NCI-H345 treated with DMSO at 0.1 percent for 48 hours (cell line): ENCODE measurements around the gene KCNS3.

Experiments
- DNase-seq: peaks from one replicate; lab custom pipeline; 2025; ENCODE audit not compliant: unreplicated experiment; lab: John Stamatoyannopoulos, UW

The KCNS3 gene, protein sequence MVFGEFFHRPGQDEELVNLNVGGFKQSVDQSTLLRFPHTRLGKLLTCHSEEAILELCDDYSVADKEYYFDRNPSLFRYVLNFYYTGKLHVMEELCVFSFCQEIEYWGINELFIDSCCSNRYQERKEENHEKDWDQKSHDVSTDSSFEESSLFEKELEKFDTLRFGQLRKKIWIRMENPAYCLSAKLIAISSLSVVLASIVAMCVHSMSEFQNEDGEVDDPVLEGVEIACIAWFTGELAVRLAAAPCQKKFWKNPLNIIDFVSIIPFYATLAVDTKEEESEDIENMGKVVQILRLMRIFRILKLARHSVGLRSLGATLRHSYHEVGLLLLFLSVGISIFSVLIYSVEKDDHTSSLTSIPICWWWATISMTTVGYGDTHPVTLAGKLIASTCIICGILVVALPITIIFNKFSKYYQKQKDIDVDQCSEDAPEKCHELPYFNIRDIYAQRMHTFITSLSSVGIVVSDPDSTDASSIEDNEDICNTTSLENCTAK

DNA sequence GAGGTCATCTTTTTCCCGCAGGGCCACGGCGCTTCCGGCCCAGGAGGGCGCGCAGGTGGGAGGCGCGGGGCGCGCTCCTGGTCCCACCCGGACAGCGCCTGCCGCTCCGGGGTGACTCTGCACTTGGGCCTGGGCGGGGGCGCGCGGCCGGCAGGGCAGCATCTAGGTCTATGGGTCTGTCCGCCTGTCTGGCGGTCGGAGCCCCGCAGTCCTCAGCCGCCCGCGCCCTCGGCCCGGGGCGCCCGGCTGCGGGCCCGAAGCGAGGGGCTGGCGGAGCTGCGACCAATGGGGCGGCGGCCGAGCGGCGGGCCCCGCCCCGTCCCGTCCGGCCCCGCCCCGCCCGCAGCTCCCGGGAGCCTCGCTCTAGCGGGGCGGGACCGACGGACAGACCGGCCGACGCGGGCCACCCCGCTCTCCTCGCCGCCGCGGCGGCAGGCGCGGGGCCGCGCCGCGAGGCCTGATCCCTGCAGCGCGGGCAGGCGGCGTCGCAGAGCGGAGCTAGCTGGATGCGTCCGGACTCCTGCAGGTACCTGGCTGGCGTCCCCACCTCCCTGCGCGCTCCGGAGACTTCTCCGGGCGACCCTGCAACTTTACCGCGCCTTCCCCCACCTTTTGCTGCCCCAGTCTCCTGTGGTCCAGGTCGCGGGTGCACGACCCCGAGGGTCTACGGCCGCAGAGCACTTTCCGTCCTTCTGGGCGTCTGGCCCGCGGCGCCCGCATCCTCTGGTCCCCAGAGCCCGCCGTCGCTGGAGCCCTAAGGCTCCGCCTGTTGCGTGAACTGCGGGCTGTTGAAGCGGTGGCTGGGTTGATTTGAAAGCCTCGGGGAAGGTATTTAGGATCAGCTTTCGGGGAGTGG lies at the start of gene KCNS3:
Gene KCNS3, plus strand, starts transcription at position 387 of the 856 bp plus-strand sequence. CDS start 52,342 bp downstream, outside the sequence.
- DNase-seq = peak; percentile 68

DNA sequence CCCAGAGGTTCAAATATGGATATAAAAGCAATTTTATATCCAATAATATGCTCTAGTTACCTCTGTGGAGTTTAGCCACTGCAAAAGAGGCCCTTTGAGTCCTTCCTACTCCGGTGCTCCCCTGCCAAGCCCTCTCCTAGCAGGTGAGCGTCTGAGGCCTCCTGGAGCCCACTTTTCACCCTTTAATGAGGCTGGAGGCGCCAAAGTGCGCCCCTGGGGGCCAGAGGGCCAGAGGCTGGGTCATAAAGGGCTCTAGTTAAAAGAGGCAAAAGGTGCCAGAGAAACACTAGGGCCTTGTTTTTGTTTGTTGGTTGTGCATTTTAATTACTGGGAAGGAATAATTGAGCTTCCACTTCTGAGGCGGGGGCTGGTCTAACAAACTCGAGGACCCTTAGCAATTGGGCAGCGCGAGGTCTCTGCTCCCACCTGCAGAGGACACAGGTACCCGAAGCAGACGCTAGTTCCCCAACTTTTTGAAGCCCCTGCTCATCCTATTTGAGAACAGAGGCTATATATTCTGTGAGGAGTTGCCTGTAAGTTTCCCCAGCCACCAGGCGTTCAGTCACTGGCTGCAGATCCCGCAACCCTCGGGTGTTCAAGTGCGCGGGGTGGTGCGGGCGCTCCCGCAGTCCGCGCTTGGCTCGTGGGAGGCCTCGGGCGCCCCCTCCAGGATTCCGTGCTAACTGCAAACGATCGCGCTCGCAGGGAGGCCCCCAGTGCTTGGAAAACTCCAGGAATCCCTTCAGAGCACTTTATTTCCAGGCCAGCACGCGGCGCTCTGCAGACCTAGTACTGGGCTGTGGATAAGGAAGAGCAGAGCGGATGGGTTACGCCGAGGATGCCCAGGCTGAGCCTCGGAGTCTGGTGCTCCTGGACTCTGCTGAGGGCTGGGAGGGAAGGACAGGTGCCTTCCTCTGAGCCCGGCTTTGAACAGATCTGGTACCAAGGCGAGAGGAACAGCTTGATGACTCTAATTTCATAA lies 48.1 kb upstream of the KCNS3 start:
- DNase-seq = peak; percentile 44

DNA sequence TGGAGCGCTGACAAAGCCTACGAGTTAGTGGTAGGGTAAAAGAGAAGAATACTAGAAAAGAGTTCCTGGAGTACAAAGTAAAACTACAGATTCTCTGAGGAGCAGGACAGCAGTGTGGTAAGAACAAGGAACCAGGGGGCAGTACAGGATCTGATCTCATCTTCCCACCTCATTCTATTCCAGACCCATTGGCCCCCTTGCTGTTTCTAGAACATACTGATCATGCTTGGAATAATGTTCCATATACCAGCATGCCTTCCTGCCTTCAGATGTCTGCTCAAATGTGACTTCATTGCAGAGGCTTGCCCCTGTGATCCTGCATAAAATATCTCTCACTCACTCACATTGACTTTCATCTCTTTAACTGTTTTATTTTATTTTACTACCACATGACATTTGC lies 43.0 kb upstream of the KCNS3 start:
- no peak for DNase-seq

DNA sequence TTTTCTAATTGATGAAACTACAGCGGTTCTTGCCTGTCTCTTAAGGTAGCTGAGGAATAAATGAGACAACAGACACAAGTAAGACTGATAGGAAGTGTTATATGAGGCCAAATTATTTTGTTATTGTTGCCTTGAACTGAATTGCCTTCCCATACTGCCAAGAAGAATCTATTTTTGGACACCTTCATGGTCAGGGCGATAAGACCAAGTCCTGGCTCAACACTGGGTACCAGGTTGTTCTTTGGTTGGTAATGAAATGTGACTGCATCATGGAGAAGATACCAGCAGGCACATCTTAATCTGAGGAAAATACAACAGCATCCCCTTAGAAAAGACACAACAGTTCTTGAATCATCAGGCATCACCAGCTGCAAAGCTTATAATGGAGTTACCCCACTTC lies 38.5 kb upstream of the KCNS3 start:
- no peak for DNase-seq

DNA sequence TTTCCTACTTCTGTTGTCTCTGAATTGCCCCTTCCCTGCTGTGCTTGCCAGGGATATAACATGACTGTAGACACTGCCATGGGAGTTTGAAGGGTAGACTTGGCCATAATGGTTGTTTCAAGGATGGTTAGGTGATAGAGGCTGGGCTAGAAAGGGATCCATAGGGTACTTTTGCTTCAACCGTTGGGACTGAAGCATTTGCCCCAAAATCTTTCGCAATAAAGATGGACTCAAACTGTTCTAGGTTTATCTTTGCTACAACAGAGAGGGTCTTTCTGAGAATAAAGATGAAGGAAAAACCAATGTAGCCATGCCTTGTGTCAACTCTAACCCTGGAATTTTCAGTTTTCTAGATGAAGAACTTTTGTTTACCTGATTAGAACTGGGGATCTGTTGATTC lies 35.0 kb upstream of the KCNS3 start:
- DNase-seq = no peak

DNA sequence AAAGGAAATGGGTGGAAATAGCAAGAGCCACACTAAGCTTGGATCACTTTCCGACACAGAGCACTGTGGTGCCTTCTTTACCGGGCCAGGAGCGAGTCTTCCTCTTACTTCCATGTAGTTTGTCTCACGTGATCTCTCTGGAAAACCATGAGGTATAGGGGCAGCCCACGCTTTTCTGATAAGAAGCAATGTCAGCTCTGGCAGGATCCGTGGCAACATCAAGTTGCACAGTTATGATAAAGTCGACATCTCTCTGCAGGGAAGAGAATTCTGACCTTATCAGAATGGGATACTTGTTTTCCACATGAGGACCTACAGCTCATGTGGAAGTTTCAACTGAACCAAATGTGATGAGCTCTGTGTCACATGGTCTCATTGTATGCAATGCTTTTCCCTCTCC lies 32.7 kb upstream of the KCNS3 start:
- no peak for DNase-seq

DNA sequence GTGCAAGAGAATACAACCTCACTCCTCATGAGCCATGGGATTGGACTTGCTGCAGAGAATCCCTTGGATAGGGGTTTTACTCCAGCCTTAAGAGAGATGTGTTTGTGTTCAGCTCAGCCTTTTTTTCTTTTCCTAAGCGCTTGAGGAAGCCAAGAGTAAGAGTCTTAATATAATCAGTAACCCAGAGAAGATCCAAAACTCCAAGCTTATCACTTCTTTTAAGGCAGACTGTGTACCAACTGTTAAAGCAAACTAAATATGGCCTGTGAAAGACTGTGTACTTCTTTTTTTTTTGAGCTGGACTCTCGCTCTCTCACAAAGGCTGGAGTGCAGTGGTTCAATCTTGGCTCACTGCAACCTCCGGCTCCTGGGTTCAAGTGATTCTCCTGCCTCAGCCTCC lies 31.8 kb upstream of the KCNS3 start:
- DNase-seq = no peak

DNA sequence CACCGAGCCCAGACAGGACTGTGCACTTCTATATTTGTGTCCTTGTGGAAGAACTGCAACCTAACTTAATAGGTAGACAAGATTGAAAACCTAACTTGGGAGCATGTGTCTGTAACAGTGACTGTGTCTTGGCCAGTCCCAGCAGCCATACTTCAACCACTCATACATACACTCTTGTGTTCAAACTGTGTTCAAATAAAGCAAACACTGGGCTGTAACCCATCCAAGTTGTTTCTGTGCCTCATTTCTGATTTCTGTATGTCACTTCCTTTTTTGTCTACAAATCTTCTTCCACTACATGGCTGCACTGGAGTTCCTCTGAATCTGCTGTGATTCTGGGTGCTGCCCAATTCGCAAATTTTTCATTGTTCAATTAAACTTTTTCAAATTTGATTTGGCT lies 31.2 kb upstream of the KCNS3 start:
- DNase-seq = no peak

DNA sequence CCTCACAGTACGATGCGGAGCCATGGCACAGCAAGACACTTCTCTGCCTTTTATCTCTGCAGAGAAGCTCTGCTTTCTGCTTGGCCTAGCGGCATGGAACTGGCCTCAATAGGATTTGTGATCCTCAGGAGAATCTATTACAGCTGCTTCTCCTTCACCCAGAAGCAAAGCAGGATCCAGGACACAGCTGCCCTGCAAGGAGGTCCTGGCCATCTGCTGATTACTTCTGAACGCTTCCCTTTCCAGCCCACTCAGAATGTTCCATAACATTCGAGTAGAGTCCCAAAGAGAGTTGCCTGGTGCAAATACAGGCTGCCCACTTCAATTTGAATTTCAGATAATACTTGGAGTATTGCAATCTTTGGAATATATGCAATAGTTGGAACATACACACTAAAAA lies 29.2 kb upstream of the KCNS3 start:
- no peak for DNase-seq

DNA sequence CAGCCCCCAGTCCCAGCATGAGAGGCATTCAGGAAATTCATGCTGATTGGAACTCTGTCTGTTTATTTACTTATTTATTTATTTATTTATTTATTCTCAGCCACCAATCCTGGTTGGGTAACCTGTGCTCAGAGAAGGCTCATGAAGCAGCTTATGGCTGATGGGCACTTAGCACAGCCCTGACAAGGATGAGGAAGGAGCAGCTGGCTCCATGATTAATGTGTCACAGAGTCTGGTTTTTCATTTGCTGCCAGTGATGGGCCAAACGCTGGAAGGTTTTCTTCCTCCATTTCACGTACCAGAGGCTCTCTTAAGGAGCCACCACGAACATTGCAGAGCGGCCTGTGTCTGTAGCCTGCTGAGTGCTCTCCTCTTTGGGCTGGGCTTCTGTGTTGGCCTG lies 28.3 kb upstream of the KCNS3 start:
- no peak for DNase-seq

DNA sequence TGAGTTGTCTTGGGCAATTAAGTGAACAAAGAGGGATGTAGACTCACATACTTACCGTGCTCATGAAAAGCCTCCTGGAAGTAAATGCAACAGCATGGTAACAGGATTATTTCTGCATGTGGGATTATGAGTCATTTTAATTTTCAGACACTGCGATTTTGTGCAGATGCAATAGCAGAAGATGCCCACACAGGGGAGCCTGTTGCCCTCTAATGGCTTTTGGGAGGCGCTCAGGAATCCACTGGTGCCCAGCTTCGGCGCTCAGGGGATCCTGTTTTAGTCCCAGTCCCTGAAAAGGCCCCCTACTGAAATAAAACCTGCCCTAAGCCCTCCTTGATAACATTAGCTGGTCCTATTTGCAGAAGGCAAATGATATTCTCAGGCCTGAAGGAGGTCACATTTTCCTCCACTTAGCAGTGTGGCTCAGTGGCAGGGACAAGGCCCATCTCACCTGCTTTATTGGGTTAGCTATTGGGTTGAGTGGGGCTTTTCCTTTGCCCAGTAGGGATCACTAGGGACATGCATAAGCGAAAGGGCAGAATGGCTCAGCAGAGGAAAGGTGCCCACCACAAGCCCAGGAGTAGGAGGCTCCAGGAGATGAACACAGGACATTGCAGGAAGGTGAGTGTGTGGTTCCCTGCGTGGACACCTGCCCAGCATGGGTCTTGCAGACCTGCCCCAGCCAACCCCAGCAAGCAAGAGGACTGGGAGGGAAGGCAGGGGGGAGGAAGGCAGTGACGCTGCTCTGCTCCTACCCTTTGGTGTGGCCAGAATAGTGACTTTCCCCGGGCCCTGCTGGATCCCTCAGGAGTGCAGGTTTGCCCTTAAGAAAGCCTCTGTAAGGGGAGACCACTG lies 26.5 kb upstream of the KCNS3 start:
- DNase-seq = peak; percentile 65

DNA sequence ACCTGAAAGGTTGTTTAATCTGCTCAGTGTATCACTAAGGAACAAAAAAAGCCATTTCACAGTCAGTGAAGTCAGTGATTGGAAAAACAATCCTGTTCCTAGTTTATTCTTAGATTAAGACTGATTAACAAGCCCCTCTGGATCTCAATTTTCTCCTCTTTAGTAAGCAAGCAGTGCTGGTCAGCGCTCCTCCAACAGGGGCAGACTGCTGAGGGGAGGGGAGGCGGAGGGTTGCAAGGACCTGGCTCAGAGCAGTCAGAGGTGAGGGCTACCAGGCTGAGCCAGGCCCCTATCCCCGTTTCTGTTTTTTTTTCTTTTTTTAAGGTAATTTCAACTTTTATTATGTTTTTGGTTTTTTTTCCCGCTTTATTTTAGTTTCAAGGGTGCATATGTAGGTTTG lies 24.7 kb upstream of the KCNS3 start:
- DNase-seq = no peak

DNA sequence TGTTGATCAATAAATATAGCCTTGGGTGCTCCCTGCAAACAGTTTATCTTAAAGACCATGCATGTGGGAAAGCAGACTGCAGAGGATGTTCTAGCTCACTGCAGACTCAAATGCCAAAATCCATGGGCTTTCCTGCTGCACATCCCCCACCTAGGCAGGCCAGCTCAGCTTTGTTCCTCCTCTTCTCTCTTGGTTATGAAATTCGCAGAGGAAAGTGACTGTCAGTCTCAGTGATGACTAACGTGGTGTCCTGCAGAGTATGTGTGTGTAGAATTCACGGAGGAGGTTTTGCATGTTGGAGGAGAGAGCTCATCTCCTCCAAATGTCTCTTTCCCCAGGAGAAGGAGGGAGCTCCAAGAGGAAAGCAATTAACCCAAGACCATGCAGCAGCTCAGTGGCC lies 21.4 kb upstream of the KCNS3 start:
- DNase-seq = no peak

DNA sequence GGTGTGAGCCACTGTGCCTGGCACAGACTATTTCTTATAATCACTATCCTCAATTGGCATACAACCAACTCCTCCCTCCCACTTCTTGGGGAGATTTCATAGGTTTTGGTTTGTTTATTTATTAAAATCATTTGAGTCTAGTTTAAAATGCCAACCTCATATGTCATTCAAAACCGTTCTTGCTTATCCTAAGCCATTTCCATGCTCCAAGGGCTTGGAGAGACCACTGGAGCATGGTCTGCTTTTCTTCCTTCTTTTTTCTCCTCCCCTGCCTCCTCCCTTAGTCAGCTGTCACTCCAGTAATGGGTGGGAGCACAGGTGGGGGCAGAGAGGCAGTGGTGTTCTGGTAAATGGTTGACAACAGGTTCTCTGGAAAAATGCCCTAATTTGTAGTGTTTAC lies 20.4 kb upstream of the KCNS3 start:
- DNase-seq = no peak

DNA sequence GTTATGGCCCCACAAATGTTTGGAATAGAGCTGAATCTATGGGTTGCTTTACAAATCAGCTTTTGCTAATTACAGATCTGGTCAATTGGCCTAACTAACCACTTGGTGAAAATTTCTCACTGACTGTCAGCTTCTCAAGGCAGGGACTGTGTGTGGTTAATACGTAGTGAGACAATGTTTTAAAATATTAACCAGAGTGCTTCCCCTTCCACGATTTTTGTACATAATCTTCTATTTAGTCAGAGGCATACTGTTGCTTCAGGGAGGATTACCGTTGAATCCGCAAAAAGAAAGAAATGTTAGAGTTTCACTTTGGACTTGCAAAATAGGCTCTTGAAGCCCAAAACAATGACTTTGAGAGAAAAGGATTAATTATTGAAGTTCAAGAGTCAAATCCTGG lies 14.9 kb upstream of the KCNS3 start:
- no peak for DNase-seq

DNA sequence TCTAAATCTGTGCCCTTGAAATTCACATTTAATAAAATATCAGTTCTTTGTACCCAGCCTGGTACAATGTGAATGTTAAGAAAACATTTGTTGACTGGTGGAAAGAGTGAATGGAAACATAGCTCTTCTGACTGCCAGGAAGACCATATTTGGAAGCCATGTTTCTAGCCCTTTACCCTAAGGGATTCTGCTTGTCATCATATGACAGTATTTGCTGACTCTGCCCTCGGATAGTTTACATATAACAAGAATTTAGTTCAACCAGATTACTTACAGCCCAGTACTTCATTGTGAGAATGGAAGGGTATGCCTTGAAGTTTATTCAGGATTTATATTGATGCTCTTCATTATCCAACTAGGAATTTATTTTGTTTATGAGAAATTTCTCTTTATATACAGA lies 13.8 kb upstream of the KCNS3 start:
- DNase-seq = no peak

DNA sequence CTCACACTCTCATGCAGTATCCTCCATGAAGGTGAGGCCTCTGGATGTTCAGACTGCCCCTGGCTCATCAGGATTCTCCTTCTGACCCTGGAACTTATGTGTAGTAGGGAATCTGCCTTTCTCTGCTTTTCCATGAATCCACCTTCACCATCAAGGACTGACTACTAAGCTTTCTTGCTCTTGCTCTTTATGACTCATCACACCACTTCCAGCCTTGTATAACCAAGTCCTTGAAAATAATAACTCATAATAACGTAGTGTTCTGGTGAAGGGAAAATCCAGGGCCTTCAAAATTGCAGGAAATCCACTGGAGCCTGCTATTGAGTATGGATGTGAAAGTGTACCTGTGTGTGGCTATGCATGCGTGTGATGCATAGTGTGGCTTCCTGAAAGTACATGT lies 11.3 kb upstream of the KCNS3 start:
- DNase-seq = no peak

DNA sequence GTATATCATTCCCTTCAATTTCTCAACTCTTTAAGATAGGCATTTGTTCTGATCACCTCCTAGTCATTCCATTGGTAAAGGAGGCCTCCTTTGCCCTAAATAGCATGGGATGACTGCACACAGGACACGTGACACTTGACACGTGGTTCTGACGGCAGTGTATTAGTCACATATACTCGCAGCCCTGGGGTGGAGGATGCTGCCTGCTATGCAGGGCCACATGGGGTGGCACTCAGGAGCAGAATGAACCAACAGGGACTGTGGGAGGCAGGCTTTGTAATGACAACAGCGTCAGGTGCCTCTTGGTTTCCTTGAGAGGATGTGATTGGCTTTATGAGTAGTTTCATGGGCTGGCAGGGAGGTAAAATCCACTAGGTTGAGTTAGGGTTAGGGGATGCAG lies 9.3 kb upstream of the KCNS3 start:
- DNase-seq = no peak

DNA sequence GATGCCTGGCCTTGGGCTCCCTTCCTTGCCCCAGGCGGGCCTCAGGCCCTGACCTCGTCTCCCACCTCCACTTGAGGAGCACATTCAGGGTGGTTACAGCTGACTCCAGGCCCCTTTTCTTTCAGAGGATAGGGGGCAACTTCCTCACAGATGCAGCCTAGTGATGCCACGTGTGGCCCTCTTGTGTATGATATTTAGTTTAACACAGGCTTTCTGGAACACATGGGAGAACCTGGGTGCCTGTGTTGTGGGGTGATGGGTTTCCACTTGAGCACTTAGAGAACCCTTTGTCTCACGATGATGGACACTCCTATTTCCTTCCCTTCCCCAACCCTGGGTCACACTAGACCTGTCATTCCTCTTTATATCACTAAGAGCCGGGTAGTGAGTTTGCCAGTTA lies 6.8 kb upstream of the KCNS3 start:
- DNase-seq = no peak

DNA sequence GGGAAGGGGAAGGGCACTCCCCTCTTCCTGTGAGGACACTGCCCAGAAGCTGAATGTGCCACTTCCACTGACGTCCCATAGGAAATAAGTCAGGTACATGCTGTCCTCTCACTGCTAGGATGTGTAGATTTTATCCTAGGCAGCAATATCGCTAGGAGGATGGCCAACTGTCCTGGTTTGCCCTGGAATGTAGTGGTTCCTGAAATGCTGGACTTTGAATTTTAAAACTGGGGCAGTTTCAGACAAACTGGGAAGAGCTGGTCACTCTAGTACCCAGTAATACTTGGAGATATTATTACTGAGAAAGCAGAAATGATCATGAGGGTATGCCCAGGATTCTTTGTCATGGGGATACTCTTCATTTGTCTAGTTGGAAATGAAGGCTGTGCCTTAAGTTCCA lies 5.4 kb upstream of the KCNS3 start:
- DNase-seq = no peak
